HG03442 (cell line): ENCODE results near the gene SPRY4.
"Not testable (repeated sequence)": the region's sequence is repeated elsewhere in the genome, so short reads cannot be mapped to it uniquely, and the experiment has no call there.

ENCODE experiments used
- ATAC-seq: cut with Tn5 transposase; IDR thresholded peaks from one replicate; pipeline ENCODE4 v1.9.1; 2021; ENCODE audit warnings: mild to moderate bottlenecking, moderate library complexity; ENCODE audit not compliant: unreplicated experiment

The SPRY4 gene

GRCh38 chr5:142264084-142264483, 60.7 kb downstream of the SPRY4 start:
- not testable (repeated sequence) for ATAC-seq

- no peak for ATAC-seq
Observed at GRCh38 chr5:142263346-142263745, 61.5 kb downstream of the SPRY4 start.

GRCh38 chr5:142262683-142263082, 62.1 kb downstream of the SPRY4 start:
- ATAC-seq: no peak
